ENCODE data around the gene S100A5.

The S100A5 gene

GRCh38 chr1:153547560-153548551 is 7.1 kb upstream of the S100A5 start:
- DNase-seq (ENCODE audit: low read depth, low spot score) = no peak

GRCh38 chr1:153546796-153547559 is 6.2 kb upstream of the S100A5 start:
- DNase-seq (ENCODE audit: low read depth, low spot score) = no peak

- DNase-seq (ENCODE audit: low read depth, low spot score) = no peak
Measured at GRCh38 chr1:153546371-153546770, 5.6 kb upstream of the S100A5 start.

- DNase-seq (ENCODE audit: low read depth, low spot score) = no peak
Measured at GRCh38 chr1:153545067-153546055, 4.6 kb upstream of the S100A5 start, which contains the start of gene S100A4. Gene S100A4 (minus strand): TSS chr1:153545806. CDS start chr1:153544794, 1,012 bp downstream.

DNA sequence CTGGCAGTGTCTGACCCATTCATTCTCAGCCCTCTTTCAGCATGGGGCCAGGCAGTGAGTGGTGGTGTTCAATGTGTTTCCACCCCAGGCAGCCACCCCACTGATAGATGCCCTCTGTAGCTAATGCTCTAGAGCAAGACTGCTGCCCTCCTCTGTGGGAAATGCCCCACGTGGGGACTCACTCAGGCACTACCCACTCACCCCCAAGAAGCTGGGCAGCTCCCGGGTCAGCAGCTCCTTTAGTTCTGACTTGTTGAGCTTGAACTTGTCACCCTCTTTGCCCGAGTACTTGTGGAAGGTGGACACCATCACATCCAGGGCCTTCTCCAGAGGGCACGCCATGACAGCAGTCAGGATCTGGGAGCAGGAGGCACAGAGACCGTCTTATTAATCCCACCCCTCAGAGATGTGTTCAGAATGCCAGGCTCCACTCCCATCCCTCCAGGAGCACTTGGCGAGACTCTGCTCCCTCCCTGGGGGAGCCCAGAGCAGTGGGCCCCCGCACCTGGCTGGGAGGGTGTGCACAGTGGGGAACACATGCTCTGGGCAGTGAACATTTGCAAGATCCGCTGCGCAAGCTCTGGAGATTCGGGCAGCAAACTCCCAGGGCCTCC is 3.8 kb upstream of the S100A5 start:
- DNase-seq (ENCODE audit: low read depth, low spot score) = no peak

- DNase-seq (ENCODE audit: low read depth, low spot score) = no peak
Measured at GRCh38 chr1:153543736-153544135, 3.0 kb upstream of the S100A5 start.

DNA sequence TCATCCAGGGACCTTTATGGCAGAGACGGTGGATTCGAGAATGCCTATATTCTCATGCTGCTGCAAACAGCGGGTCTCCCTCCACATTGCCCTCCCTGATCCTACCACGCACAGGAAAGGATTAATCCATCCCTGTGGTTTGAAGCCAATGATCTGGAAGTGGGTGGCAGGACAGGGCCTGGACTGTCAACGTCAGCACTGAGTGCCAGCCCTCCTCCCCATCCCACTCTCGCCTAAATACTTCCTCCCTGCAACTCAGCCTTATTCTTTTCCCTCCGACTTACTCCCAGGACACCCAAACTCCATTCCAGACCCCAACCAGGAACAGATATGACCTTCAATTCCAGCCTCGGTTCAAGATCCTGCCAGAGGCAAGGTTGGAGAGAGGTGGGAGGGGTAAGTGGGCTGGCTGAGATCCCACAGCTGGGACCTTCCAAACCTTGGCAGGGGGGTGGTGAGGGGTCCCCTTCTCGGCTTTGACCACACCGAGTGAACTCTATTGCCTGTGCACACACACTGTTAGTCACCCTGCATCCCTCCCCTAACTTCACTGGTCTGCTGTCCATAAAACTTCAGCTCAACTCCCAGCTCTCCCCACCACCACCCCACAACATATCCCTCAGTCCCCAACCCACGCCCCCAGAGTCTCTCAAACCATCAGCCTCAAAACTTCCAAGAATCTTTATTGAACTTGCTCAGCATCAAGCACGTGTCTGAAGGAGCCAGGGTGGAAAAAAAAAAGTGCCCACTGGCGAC is 2.4 kb upstream of the S100A5 start:
- DNase-seq (ENCODE audit: low read depth, low spot score) = no peak

- no peak for DNase-seq (ENCODE audit: low read depth, low spot score)
Measured at GRCh38 chr1:153541641-153542590, 1.2 kb upstream of the S100A5 start.

- DNase-seq (ENCODE audit: low read depth, low spot score) = no peak
Measured at GRCh38 chr1:153539395-153540093, 1.2 kb downstream of the S100A5 start.

- no peak for DNase-seq (ENCODE audit: low read depth, low spot score)
Measured at GRCh38 chr1:153538315-153538821, 2.4 kb downstream of the S100A5 start.

- DNase-seq (ENCODE audit: low read depth, low spot score) = no peak
Measured at GRCh38 chr1:153537376-153537730, 3.4 kb downstream of the S100A5 start.

- no peak for DNase-seq (ENCODE audit: low read depth, low spot score)
Measured at GRCh38 chr1:153536671-153537375, 3.9 kb downstream of the S100A5 start.

DNA sequence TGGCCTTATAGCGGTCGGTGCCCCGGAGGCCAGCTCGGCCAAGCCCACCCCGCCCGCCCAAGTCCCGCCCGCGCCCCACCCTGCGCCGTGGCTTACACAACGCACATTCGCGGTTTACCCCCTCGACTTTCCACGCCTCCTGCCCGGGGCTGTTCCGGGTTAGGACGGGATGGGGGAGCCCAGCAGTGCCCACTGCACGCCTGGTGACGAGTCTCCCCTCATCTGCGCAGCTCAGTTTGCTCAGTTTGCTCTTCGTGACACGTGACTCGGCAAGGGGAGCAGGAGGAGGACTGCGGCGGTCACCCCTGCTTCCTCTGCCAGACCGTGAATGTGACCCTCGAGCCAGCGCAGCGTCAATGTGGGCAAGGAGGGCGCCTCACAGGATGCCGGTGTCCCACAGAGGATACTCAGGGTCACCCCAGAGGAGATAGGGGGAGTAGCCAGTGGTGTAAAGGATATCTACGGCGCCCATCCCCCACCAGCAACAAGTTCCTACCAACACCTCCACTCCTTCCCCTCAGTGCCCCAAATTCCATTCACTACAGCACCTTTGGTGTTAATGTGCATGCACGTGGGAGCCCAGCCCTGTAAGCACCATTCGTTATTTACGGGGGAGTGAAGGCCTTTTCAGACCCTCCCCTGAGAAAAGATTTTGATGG is 4.6 kb downstream of the S100A5 start:
- DNase-seq (ENCODE audit: low read depth, low spot score) = peak; percentile 51

DNA sequence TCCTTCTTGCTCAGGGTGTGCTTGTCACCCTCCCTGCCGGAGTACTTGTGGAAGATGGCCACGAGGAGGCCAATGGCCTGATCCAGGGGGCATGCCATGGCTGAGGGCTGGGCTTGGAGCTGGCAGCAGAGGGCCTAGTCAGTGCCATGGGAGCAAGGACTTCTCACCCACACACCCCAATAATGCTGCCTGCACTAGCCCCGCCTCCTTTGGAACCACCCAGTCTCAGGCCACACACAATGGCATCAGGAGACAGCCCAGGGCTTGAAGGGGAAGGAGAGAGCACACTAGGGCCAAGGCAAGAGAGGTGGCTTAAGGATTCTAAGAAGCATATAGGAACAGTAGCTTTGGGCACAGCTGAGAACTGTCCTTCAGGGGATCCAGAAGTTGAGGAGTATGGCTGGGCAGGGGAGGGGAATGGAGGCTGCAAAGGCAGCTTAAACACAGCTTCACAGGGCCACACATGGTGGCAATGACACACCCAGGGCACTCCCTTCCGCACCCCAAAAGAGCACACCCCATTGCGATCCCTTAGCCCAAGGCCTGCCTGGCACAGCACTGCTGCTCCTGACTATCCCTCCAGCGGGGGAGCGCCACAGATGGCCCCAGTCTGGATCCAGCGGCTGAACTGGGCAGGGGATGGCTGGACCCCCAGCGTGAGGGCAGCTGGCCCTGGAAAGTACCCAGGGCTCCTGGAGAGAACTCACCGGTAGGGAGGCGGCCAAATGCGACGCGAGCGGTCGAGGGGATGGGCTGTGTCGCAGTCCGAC is 5.3 kb downstream of the S100A5 start, which contains the start of gene S100A6:
TSS of gene S100A6 (minus strand) at position 750 of the 770 bp plus-strand sequence. CDS start at position 98, 652 bp downstream.
- DNase-seq (ENCODE audit: low read depth, low spot score) = no peak

DNA sequence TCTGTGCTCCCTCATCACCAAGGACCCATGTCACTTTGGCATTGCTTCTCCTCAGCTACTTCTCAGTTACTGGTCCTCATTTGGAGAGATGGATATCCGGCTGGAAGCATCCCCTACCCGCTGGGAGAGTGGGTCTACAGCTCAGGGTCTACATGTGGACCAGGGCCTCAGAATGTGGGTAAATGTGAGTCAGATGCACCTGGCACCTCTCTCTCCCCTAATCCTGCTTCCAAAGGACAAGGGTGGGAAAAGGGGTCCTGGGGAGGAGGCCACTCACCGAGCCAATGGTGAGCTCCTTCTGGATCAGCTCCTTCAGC is 5.9 kb downstream of the S100A5 start:
- DNase-seq (ENCODE audit: low read depth, low spot score) = no peak

GRCh38 chr1:153534226-153534924 is 6.4 kb downstream of the S100A5 start:
- no peak for DNase-seq (ENCODE audit: low read depth, low spot score)

All from brain pericyte (primary cell).